CD1c-positive myeloid dendritic cell (primary cell): ENCODE results near the gene HOXA10.

Experiments used
- DNase-seq: peaks from one replicate; pipeline ENCODE4 v3.0.0-alpha.2; 2016; ENCODE audit errors: extremely low spot score

HOXA10 gene

GRCh38 chr7:27173956-27174873, at the start of gene HOXA10:
TSS of gene HOXA10 (minus strand) at chr7:27174320. CDS start at chr7:27174306, 14 bp downstream.
- no peak for DNase-seq

GRCh38 chr7:27221201-27221797, 47.2 kb upstream of the HOXA10 start:
- DNase-seq, result no peak

GRCh38 chr7:27220440-27220955, 46.4 kb upstream of the HOXA10 start:
- DNase-seq, result no peak

GRCh38 chr7:27219821-27220220, 45.7 kb upstream of the HOXA10 start:
- DNase-seq, result no peak

GRCh38 chr7:27217951-27218350, 43.8 kb upstream of the HOXA10 start:
- no peak for DNase-seq

GRCh38 chr7:27215356-27215755, 41.2 kb upstream of the HOXA10 start:
- no peak for DNase-seq

GRCh38 chr7:27214239-27214950, 40.3 kb upstream of the HOXA10 start:
- no peak for DNase-seq

- peak; percentile 21 for DNase-seq
These were observed 39.5 kb upstream of the HOXA10 start for GRCh38 chr7:27213433-27214238.

GRCh38 chr7:27212497-27213432, 38.6 kb upstream of the HOXA10 start:
- DNase-seq, result no peak

GRCh38 chr7:27211764-27212204, 37.7 kb upstream of the HOXA10 start:
- no peak for DNase-seq

- DNase-seq, result no peak
These were observed 36.9 kb upstream of the HOXA10 start for GRCh38 chr7:27211084-27211446.

- DNase-seq, result peak; percentile 61
These were observed 36.4 kb upstream of the HOXA10 start for GRCh38 chr7:27210441-27211083.

GRCh38 chr7:27209933-27210440, 35.9 kb upstream of the HOXA10 start:
- no peak for DNase-seq

GRCh38 chr7:27208998-27209397, 34.9 kb upstream of the HOXA10 start:
- no peak for DNase-seq

- no peak for DNase-seq
These were observed 33.3 kb upstream of the HOXA10 start for GRCh38 chr7:27207348-27207985.

GRCh38 chr7:27205325-27206280, 31.5 kb upstream of the HOXA10 start:
- peak; percentile 34 for DNase-seq

- DNase-seq, result no peak
These were observed 30.8 kb upstream of the HOXA10 start for GRCh38 chr7:27204851-27205322.
